CD4-positive, CD25-positive, alpha-beta regulatory T cell (primary cell): ENCODE results near the gene ACSF2. TPM values are rescaled to one million over a fixed set of nuclear protein-coding genes. Genes with fewer than 3 reads are reported as not detected.

ENCODE experiments used
- ATAC-seq, 2 donors: fragments of 150-1000 bp; cut with Tn5 transposase; one replicate each; pipeline ENCODE4 v1.10.0; 2021; ENCODE audit warnings: low read depth in 2 of 2, moderate number of reproducible peaks in 2 of 2, moderate library complexity in 1 of 2
- DNase-seq, 3 donors: peaks; one replicate each; pipeline versions ENCODE4 v3.0.0 to v3.0.0-alpha.2; 2012 to 2022; ENCODE audit warnings: mixed read lengths in 1 of 3
- H3K27ac ChIP-seq: one replicate; pipeline ENCODE4 v1.7.0; 2013; ENCODE audit warnings: mild to moderate bottlenecking, low read length; ENCODE audit not compliant: insufficient read depth, poor library complexity, severe bottlenecking
- H3K27me3 ChIP-seq: one replicate; pipeline ENCODE4 v1.7.0; 2013; ENCODE audit warnings: low read length; ENCODE audit not compliant: control insufficient read depth, insufficient read depth
- H3K36me3 ChIP-seq: one replicate; pipeline ENCODE4 v1.7.0; 2013; ENCODE audit warnings: mild to moderate bottlenecking, low read length, moderate library complexity; ENCODE audit not compliant: control insufficient read depth, insufficient read depth
- H3K4me1 ChIP-seq: 2 replicates; pipeline ENCODE4 v1.7.0; 2013; ENCODE audit warnings: mild to moderate bottlenecking, low read length; ENCODE audit not compliant: insufficient read depth, control insufficient read depth, poor library complexity, severe bottlenecking
- H3K4me3 ChIP-seq: one replicate; pipeline ENCODE4 v1.7.0; 2013; ENCODE audit warnings: low read depth, mild to moderate bottlenecking, low read length, moderate library complexity
- H3K9me3 ChIP-seq, 2 experiments: 1 replicate in 1 of 2; 2 replicates in 1 of 2; pipeline ENCODE4 v1.7.0; 2013; ENCODE audit warnings: low read length in 2 of 2, mild to moderate bottlenecking in 1 of 2, moderate library complexity in 1 of 2; ENCODE audit not compliant: control insufficient read depth in 2 of 2
- H3K27ac Mint-ChIP-seq, 3 donors: one replicate each; pipeline ENCODE4 v1.8.0; 2020 to 2022; ENCODE audit warnings: mild to moderate bottlenecking in 3 of 3, mixed read lengths in 3 of 3, moderate library complexity in 2 of 3
- H3K27me3 Mint-ChIP-seq: one replicate; pipeline ENCODE4 v1.8.0; 2022; ENCODE audit warnings: mild to moderate bottlenecking, mixed read lengths
- H3K36me3 Mint-ChIP-seq: one replicate; pipeline ENCODE4 v1.8.0; 2020; ENCODE audit warnings: mixed read lengths
- H3K4me1 Mint-ChIP-seq, 4 donors: one replicate each; pipeline ENCODE4 v1.8.0; 2020 to 2022; ENCODE audit warnings: mixed read lengths in 4 of 4, mild to moderate bottlenecking in 1 of 4
- H3K4me3 Mint-ChIP-seq, 4 donors: one replicate each; pipeline ENCODE4 v1.8.0; 2020 to 2022; ENCODE audit warnings: mild to moderate bottlenecking in 4 of 4, mixed read lengths in 4 of 4, moderate library complexity in 3 of 4
- H3K9me3 Mint-ChIP-seq, 7 donors: one replicate each; pipeline ENCODE4 v1.8.0; 2020 to 2022; ENCODE audit warnings: mixed read lengths in 7 of 7, mild to moderate bottlenecking in 3 of 7, moderate library complexity in 2 of 7
- polyA plus RNA-seq, 4 donors: library from polyadenylated mRNA; unstranded; fragments of 300-500 nt; fragmentation: Illumina TruSeq; gene quantifications; one replicate each; pipeline ENCODE4 v1.2.3, GENCODE V29; 2021
- total RNA-seq: library from RNA; stranded (reverse); gene quantifications from one replicate; pipeline ENCODE4 v1.2.3, GENCODE V29; 2022

The ACSF2 gene
- total and polyA plus RNA-seq, 5 donors from 2014 or later = 2.7 to 22.2 (median 4.0) TPM

DNA sequence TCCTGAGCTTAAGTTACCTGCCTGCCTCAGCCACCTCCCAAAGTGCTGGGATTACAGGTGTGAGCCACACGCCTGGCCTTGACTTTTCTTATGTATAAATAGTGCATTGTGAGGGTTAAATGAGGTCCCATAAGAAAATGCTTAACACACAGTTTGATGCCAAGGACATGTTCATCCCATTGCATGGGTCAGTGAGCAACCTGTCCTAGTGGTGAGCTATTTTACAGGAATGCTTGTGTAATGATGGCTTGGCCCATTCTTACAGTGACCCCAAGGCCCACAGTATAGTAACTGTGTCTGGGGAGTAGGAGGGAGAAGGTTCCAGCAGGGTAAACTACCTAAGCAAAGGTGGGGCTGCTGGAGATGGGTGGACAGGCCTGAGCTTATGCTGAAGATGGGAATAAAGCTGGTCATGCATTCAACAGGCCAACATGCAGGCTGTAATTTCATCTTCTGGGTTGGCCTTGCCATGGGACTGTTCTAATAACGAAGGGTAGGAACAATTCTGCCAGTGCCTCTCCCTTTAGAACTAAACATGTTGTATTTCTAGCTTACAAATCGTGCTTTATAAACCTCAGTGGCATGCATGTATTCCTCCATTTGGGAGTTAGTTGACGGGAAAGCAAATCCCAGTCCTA lies 6.2 kb downstream of the ACSF2 start:
- H3K36me3 Mint-ChIP-seq = peaks cover 4% of the 10 kb centered on the region
- H3K27ac Mint-ChIP-seq = no peak overlapping the region
- peaks cover 6% of the 10 kb centered on the region for H3K4me1 ChIP-seq

DNA sequence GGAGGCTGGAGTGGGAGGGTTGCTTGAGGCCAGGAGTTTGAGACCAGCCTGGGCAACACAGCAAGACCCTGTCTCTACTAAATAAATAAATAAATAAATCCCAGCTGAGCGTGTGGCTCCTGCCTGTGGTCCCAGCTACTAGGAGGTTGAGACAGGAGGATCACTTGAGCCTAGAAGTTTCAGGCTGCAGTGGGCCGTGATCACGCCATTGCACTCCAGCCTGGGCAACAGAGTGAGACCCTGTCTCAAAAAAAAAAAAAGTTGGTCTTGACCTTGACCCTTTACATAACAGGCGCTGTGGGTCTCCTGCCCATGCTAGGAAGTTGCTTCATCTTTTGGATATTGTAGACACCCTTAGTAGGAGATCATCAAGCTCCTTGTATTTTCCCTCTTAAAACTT lies 11.4 kb downstream of the ACSF2 start:
- Histone ChIP-seq H3K27me3 (no peaks in the 10 kb centered on the region), H3K36me3 (no peaks in the 10 kb centered on the region), H3K4me3 (no peak overlapping the region), H3K4me1 (no peaks in the 10 kb centered on the region), H3K9me3 (no peaks in the 10 kb centered on the region), H3K27ac (no peak overlapping the region)
- H3K27ac Mint-ChIP-seq = no peak overlapping the region
- H3K27me3 Mint-ChIP-seq = no peaks in the 10 kb centered on the region
- no peak overlapping the region for H3K4me3 Mint-ChIP-seq
- no peaks in the 10 kb centered on the region for H3K9me3 Mint-ChIP-seq
- DNase-seq (no peak), ATAC-seq (no peak)
- peaks cover 16% of the 10 kb centered on the region for H3K36me3 Mint-ChIP-seq
- H3K4me1 Mint-ChIP-seq = no peaks in the 10 kb centered on the region

More for the DNA sequence above, 6.2 kb downstream of the ACSF2 start:
- Histone ChIP-seq H3K9me3 (no peaks in the 10 kb centered on the region), H3K36me3 (no peaks in the 10 kb centered on the region), H3K27me3 (no peaks in the 10 kb centered on the region), H3K27ac (no peak overlapping the region), H3K4me3 (no peak overlapping the region)
- DNase-seq (no peak), ATAC-seq (no peak)
- H3K27me3 Mint-ChIP-seq = no peaks in the 10 kb centered on the region
- peaks cover 0 to 22% (median 13%) of the 10 kb centered on the region in 4 donors for H3K4me1 Mint-ChIP-seq
- no peaks in the 10 kb centered on the region for H3K9me3 Mint-ChIP-seq
- H3K4me3 Mint-ChIP-seq = peak overlapping the region in 1 of 4 donors; percentile 4

DNA sequence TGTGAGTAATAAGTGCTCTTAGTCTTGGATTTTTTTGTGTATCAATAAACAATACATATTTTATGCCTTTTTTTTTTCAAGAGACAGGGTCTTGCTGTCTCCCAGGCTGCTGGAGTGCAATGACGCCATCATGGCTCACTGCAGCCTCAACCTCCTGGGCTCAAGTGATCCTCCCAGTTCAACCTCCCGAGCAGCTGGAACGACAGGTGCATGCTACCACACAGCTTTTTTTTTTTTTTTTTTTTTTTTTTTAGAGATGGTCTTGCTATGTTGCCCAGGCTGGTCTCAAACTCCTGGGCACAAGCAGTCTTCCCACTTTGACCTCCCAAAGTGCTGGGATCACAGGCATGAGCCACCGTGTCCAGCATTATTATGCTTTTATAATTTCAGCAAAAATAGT lies 13.0 kb downstream of the ACSF2 start:
- Mint-ChIP-seq H3K4me3 (no peak overlapping the region), H3K9me3 (no peaks in the 10 kb centered on the region), H3K36me3 (peaks cover 16% of the 10 kb centered on the region), H3K4me1 (no peaks in the 10 kb centered on the region), H3K27ac (no peak overlapping the region), H3K27me3 (no peaks in the 10 kb centered on the region)
- Histone ChIP-seq H3K4me3 (no peak overlapping the region), H3K9me3 (no peaks in the 10 kb centered on the region), H3K27ac (no peak overlapping the region), H3K27me3 (no peaks in the 10 kb centered on the region), H3K4me1 (no peaks in the 10 kb centered on the region), H3K36me3 (no peaks in the 10 kb centered on the region)
- ATAC-seq = no peak
- DNase-seq = no peak

DNA sequence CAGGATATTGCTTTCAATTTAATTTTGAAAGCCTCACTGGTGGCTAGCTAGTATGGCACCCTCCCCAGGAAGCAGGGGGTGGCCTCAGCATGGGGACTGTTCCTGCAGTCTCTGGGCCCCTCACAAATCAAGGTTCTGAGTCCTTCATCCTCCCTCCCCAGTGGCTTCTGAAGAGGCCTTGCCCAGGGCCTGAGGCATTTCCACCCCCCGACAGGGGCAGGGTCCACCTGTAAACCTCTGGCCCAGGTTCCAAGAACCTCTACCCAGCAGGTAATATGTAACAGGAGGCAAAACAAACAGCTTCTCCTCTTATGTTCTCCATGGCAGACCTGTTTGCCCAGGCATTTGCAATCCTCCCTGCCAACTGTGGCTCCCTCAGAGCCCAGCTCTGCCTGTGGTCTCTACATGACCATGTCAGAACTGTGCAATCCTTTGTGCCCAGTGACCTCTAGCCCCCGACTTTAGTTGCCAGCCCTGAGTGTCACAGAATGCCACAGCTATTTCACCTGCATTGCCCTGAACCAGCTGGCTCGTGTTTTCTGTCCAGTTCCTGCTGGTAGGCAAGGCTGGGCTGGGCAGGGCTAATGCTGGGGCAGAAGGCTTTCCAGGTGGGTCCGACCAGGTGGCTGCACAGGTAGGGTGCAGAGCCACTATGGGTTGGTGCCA lies 14.3 kb downstream of the ACSF2 start:
- H3K4me1 Mint-ChIP-seq = peaks cover 0 to 2% (median 0%) of the 10 kb centered on the region in 4 donors
- DNase-seq = no peak
- Histone ChIP-seq H3K36me3 (no peaks in the 10 kb centered on the region), H3K4me3 (no peak overlapping the region), H3K9me3 (no peaks in the 10 kb centered on the region), H3K4me1 (no peaks in the 10 kb centered on the region), H3K27me3 (no peaks in the 10 kb centered on the region), H3K27ac (no peak overlapping the region)
- H3K4me3 Mint-ChIP-seq = no peak overlapping the region
- H3K27me3 Mint-ChIP-seq = no peaks in the 10 kb centered on the region
- peak overlapping the region in 2 of 3 donors; percentile 20 to 46 for H3K27ac Mint-ChIP-seq
- no peak for ATAC-seq
- H3K36me3 Mint-ChIP-seq = peaks cover 19% of the 10 kb centered on the region
- no peaks in the 10 kb centered on the region for H3K9me3 Mint-ChIP-seq

DNA sequence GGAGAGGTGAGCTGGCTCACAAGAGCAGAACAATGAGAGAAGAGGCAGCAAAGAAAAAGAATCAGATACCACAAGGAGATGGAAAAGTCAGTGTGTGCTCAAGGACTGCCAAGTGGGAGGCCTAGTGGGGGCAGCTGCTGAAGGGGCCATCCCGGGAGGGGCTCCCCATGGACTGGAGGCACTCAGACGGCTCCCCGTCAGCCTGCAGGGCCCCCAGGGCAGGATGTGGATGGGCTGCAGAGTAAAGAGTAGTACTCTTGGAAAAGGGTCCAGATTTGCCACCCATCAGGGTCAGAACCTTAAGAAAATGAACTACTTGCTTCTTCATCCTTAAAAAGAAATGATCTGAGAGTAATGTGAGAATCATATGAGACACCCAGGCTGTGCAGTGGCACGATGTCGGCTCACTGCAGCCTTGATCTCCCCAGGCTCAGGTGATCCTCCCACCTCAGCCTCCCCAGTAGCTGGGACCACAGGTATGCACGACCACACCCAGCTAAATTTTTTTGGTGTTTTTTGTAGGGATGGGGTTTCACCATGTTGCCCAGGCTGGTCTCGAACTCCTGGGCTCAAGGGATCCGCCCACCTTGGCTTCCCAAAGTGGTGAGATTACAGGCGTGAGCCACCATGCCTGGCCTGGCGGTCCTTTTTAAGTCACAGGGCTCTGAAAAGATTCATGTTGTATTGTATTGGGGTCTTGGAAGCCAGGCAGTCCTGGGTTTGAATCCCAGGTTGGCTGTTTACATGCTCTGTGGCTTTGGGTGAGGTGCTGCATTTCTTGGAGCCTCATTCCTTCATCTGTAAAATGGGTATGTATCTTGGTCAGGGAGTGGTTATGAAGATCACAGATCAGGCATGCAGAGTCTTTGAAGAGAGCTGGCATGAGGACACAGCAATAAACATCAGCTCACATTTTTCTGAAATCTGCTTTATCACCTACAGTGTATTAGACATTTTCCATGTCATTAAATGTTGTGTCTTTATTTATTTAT lies 15.1 kb downstream of the ACSF2 start:
- Mint-ChIP-seq H3K36me3 (peaks cover 19% of the 10 kb centered on the region), H3K27ac (peak overlapping the region in 1 of 3 donors; percentile 46)

DNA sequence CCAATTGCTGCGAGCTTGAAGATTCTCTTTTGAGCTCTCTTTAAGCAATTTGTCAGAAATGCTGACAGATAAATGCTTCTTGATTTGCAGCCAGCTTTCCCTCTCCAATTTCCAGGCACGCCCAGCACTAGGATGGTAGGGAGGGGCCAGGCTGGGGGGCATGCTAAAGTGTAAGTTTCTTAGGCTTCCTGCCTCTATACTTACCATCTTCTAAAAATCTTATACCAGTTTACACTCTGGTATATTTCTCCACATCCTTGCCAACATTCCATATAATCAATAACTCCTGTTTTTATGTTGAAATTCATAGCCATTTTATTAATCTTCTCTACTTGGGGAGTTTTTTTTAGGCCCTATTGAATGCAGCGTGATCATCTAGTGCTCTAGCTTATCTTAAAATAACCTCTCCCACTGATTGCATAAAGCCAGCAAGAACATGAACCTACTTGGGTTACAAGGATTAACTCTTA lies 17.5 kb downstream of the ACSF2 start:
- H3K4me1 ChIP-seq = no peaks in the 10 kb centered on the region
- no peaks in the 10 kb centered on the region for H3K27me3 ChIP-seq
- H3K36me3 ChIP-seq = no peaks in the 10 kb centered on the region
- peaks cover 11% of the 10 kb centered on the region for H3K36me3 Mint-ChIP-seq
- no peak overlapping the region for H3K4me3 Mint-ChIP-seq
- no peak for DNase-seq
- H3K27ac Mint-ChIP-seq = no peak overlapping the region
- H3K27ac ChIP-seq = no peak overlapping the region
- H3K4me1 Mint-ChIP-seq = peaks cover 0 to 5% (median 0%) of the 10 kb centered on the region in 4 donors
- ATAC-seq = no peak
- no peaks in the 10 kb centered on the region for H3K9me3 ChIP-seq
- H3K4me3 ChIP-seq = no peak overlapping the region
- no peaks in the 10 kb centered on the region for H3K9me3 Mint-ChIP-seq
- no peaks in the 10 kb centered on the region for H3K27me3 Mint-ChIP-seq

More for the DNA sequence above, 15.1 kb downstream of the ACSF2 start:
- Mint-ChIP-seq H3K27me3 (no peaks in the 10 kb centered on the region), H3K4me1 (peaks cover 0 to 2% (median 0%) of the 10 kb centered on the region in 4 donors), H3K4me3 (no peak overlapping the region), H3K9me3 (no peaks in the 10 kb centered on the region)
- no peaks in the 10 kb centered on the region for H3K9me3 ChIP-seq
- H3K36me3 ChIP-seq = no peaks in the 10 kb centered on the region
- no peak overlapping the region for H3K4me3 ChIP-seq
- no peaks in the 10 kb centered on the region for H3K4me1 ChIP-seq
- no peak for ATAC-seq
- H3K27ac ChIP-seq = no peak overlapping the region
- H3K27me3 ChIP-seq = no peaks in the 10 kb centered on the region
- DNase-seq = no peak

DNA sequence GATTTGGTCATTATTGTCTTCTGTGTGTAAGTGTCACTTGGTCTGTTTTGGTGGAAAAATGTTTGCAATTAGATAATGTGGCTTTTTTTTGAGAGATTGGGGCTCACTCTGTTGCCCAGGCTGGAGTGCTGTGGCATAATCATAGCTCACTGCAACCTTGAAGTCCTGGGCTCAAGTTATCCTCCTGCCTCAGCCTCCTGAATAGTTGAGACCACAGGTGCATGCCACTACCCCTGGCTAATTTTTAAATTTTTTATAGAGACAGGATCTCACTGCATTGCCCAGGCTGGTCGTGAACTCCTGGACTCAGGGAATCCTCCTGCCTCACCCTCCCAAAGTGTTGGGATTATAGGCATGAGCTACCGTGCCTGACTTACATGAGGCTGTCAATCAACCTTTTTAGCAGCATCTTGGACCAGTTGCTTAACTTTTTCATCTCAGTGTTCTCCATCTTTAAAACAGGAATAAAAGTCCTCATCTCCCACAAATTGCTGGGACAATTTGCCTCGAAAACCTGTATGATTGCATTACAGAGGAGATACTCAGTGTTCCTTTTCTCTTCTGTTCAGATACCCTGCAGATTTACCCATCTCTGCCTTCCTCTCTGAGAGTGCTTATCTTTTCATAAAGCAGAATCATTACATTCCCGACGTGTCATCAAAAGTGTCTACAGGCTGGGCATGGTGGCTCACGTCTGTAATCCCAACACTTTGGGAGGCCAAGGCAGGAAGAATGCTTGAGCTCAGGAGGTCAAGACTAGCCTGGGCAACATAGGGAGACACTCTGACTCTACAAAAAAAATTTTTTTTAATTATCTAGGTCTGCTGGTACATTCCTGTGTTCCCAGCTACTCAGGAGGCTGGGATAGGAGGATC lies 19.1 kb downstream of the ACSF2 start:
- no peaks in the 10 kb centered on the region for H3K9me3 Mint-ChIP-seq
- H3K27me3 Mint-ChIP-seq = no peaks in the 10 kb centered on the region

More for the DNA sequence above, 19.1 kb downstream of the ACSF2 start:
- no peak overlapping the region for H3K27ac Mint-ChIP-seq
- H3K4me1 Mint-ChIP-seq = peaks cover 0 to 5% (median 0%) of the 10 kb centered on the region in 4 donors
- H3K36me3 ChIP-seq = no peaks in the 10 kb centered on the region
- DNase-seq = no peak
- H3K9me3 ChIP-seq = no peaks in the 10 kb centered on the region
- no peak for ATAC-seq
- no peaks in the 10 kb centered on the region for H3K4me1 ChIP-seq
- H3K27ac ChIP-seq = no peak overlapping the region
- H3K4me3 Mint-ChIP-seq = no peak overlapping the region
- H3K36me3 Mint-ChIP-seq = peaks cover 7% of the 10 kb centered on the region
- H3K27me3 ChIP-seq = no peaks in the 10 kb centered on the region
- H3K4me3 ChIP-seq = no peak overlapping the region
